NCI-H774 (cell line): Measurements from ENCODE around the gene C6orf136.
A peak's percentile ranks its signal among the peaks of the same experiment; 100 is the strongest.

Experiments used
- DNase-seq: peaks from one replicate; lab custom pipeline; 2025; lab: John Stamatoyannopoulos, UW

C6orf136 gene

GRCh38 chr6:30615958-30616810 is 30.7 kb upstream of the C6orf136 start:
- peak; percentile 37 for DNase-seq

- DNase-seq = peak; percentile 99
These were observed 29.9 kb upstream of the C6orf136 start, which contains the start of gene PPP1R10 for GRCh38 chr6:30616811-30617564. TSS of gene PPP1R10 (minus strand) at chr6:30617243. CDS start at chr6:30609944, 7,299 bp downstream.

- peak; percentile 96 for DNase-seq
These were observed 29.2 kb upstream of the C6orf136 start, which contains the start of gene MRPS18B for GRCh38 chr6:30617565-30618269. TSS of gene MRPS18B (plus strand) at chr6:30617840. CDS start at chr6:30617866, 26 bp downstream.

- DNase-seq = no peak
These were observed 28.6 kb upstream of the C6orf136 start for GRCh38 chr6:30618270-30618797.

- DNase-seq = no peak
These were observed 27.4 kb upstream of the C6orf136 start for GRCh38 chr6:30619561-30619960.

- no peak for DNase-seq
These were observed 21.4 kb upstream of the C6orf136 start for GRCh38 chr6:30625511-30625910.

GRCh38 chr6:30626484-30627366 is 20.2 kb upstream of the C6orf136 start, which contains the start of gene ATAT1:
TSS of gene ATAT1 (plus strand) at chr6:30626874.
- peak; percentile 58 for DNase-seq

- no peak for DNase-seq
These were observed 11.1 kb upstream of the C6orf136 start for GRCh38 chr6:30635834-30636233.

- DNase-seq = no peak
These were observed 6.5 kb upstream of the C6orf136 start for GRCh38 chr6:30640481-30640880.

GRCh38 chr6:30641048-30641447 is 5.9 kb upstream of the C6orf136 start:
- DNase-seq = no peak

GRCh38 chr6:30643656-30644055 is 3.3 kb upstream of the C6orf136 start:
- DNase-seq = no peak

GRCh38 chr6:30644769-30645168 is 2.2 kb upstream of the C6orf136 start:
- DNase-seq = no peak

GRCh38 chr6:30645989-30646388 is 944 bp upstream of the C6orf136 start:
- DNase-seq = no peak

- peak; percentile 55 for DNase-seq
These were observed 546 bp downstream of the C6orf136 start for GRCh38 chr6:30647242-30648116.

- no peak for DNase-seq
These were observed 4.2 kb downstream of the C6orf136 start for GRCh38 chr6:30651143-30651542.

GRCh38 chr6:30654798-30655742 is 8.1 kb downstream of the C6orf136 start:
- DNase-seq = no peak

GRCh38 chr6:30655743-30656094 is 8.8 kb downstream of the C6orf136 start:
- DNase-seq = no peak

- DNase-seq = no peak
These were observed 9.6 kb downstream of the C6orf136 start for GRCh38 chr6:30656513-30656912.

GRCh38 chr6:30657454-30657853 is 10.5 kb downstream of the C6orf136 start:
- no peak for DNase-seq
